LNCAP (cell line): ENCODE results near the gene CNPPD1.

Experiments
- TF ChIP-seq, protein P1 (sequence below): fragments of 450-650 bp; IDR thresholded peaks from 2 replicates; pipeline ENCODE4 v1.5.1; 2017; ENCODE audit warnings: mild to moderate bottlenecking

CNPPD1 gene

DNA sequence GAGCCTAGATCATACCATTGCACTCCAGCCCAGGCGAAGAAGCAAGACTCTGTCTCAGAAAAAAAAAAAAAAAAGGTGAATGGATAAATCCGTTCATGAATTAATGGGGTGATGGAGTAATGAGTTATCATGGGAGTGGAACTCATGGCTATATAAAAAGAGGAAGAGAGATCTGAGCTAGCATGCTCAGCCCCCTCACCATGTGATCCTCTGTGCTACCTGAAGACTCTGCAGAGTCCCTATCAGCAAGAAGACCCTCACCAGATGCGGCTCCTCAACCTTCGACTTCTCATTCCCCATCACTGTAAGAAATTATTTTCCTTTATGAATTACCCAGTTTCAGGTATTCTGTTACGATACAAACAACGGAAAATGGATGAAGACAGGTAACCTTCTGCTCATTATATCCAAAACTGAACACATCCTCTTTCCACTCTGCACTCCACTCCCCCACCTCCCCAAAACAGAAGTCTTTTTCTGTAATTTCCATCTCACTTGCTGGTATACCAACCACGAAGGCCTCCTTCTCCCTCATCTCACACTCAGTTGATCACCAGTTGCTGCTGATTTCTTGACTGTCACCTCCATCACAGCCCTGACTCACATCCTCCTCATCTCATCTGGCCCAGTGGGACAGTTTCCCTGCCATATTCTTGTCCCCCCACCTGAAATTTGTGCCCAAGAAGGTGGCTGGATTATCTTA, 10.2 kb upstream of the CNPPD1 start:
- TF ChIP-seq, protein P1, sequence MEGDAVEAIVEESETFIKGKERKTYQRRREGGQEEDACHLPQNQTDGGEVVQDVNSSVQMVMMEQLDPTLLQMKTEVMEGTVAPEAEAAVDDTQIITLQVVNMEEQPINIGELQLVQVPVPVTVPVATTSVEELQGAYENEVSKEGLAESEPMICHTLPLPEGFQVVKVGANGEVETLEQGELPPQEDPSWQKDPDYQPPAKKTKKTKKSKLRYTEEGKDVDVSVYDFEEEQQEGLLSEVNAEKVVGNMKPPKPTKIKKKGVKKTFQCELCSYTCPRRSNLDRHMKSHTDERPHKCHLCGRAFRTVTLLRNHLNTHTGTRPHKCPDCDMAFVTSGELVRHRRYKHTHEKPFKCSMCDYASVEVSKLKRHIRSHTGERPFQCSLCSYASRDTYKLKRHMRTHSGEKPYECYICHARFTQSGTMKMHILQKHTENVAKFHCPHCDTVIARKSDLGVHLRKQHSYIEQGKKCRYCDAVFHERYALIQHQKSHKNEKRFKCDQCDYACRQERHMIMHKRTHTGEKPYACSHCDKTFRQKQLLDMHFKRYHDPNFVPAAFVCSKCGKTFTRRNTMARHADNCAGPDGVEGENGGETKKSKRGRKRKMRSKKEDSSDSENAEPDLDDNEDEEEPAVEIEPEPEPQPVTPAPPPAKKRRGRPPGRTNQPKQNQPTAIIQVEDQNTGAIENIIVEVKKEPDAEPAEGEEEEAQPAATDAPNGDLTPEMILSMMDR, result no peak

DNA sequence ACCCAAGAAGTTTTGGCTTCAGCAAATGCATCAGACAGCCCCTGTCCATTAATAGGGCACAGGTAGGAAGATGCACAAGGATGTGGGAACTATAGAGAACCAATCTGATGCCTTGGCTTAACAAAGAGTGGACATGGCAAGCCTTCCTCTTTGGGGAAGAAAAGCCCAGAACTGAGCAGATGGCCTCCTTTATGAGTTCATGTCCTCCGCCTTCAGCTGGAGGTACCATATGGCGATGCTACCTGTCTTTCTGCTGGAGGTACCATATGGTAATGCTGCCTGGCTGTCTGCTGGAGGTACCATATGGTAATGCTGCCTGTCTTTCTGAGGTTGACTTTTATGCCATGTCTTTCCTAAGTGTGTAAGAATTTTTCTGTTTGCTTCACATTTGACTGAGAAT, 7.4 kb upstream of the CNPPD1 start:
- TF ChIP-seq, protein P1, result no peak

DNA sequence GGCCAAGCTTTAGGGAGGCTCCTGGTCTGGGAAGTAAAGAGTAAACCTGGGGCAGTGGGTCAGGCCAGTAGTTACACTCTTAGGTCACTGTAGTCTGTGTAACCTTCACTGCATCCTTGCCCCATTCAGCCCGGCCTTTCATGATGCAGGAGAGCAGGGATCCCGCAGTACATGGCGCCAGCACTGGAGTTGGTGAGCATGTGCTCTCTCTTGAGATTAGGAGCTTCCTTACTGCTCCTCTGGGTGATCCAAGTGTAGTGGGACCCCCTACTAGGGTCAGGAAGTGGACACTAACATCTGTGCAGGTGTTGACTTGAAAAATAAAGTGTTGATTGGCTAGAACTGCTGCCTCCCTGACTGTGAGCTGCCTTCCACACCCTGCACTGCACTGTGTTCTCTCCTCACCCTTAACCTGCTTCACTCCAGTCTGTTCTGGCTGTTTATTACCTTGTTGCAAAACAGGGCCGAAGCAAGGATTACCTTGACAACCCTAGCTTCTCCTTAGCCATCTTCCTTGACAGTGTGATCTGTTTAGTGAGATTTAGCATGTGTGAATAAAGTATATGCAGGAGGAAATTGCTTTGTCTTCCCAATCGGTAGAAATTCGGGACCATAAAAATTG, 6.5 kb upstream of the CNPPD1 start:
- TF ChIP-seq, protein P1, result no peak

DNA sequence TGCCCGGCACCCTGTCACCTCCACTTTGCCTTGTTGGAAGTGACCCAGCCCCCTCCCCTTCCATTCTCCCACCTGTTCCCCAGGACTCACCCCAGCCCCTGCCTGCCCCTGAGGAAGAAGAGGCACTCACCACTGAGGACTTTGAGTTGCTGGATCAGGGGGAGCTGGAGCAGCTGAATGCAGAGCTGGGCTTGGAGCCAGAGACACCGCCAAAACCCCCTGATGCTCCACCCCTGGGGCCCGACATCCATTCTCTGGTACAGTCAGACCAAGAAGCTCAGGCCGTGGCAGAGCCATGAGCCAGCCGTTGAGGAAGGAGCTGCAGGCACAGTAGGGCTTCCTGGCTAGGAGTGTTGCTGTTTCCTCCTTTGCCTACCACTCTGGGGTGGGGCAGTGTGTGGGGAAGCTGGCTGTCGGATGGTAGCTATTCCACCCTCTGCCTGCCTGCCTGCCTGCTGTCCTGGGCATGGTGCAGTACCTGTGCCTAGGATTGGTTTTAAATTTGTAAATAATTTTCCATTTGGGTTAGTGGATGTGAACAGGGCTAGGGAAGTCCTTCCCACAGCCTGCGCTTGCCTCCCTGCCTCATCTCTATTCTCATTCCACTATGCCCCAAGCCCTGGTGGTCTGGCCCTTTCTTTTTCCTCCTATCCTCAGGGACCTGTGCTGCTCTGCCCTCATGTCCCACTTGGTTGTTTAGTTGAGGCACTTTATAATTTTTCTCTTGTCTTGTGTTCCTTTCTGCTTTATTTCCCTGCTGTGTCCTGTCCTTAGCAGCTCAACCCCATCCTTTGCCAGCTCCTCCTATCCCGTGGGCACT, 5.8 kb upstream of the CNPPD1 start:
- TF ChIP-seq, protein P1, result no peak

DNA sequence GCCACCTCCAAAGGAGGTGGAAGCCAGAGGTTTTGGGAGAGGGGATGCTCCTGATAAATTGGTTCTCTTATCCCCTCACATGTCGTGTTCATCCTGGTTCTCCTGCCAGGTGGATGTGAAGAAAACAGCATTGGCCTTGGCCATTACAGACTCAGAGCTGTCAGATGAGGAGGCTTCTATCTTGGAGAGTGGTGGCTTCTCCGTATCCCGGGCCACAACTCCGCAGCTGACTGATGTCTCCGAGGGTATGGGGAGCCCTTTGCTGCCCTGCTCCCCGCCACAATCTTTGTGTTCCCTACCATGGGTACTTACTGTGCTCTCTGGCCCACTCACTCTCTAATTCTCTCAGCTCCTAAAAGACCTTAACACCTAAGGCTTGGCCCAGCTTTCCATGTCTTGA, 4.8 kb upstream of the CNPPD1 start:
- TF ChIP-seq, protein P1, result no peak

DNA sequence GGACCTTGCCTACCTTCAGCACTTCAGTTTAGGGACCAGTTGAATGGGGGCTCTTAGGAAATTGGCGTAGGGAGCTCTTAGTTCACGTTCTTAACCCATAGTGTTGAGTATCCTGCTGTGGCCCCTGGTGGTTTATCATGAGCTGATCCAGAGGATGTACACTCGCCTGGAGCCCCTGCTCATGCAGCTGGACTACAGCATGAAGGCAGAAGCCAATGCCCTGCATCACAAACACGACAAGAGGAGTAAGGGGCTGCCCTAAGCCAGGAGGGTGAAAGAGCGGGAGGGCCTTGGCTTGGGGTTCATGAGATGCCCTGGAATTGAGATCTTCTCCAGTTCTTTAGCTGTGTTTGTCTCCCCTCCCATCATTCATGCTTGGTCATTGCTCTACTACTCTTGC, 4.2 kb upstream of the CNPPD1 start:
- TF ChIP-seq, protein P1, result no peak

DNA sequence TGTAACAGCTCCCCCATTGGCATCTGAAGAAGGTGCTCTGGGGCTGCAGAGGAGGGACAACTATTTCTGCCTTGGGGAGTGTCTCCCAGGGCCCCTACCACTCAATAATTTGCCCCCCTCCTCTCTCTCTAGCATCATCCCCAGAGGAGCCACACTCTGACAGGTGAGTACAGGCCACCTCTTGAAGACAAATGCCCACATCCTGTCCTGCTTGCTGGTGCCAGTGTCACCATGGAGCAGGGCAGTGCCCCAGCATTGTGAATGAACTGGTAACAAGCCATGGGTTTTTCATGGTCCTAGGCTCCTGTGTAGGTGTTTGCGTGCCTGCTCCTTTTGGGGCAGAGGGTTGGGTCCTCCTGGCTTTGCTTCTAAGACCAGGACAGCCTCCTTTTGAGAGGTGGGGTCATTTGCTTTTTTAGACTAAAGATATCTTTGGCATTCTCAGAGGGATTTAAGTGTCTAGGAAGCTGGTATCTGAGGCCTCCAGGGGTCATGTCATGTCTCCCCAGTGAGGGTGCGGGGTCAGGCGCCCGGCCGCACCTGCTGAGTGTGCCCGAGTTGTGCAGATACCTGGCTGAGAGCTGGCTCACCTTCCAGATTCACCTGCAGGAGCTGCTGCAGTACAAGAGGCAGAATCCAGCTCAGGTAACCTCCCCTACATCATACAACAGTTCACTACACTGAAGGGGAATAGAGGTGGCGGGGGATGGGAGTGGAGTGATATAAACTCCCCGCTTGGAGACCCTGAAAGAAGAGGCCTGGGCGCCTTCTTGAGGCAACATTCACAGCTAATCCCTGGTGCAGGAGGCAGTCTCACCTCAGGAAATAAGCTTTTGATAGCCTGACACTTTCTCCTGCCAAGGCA, 3.1 kb upstream of the CNPPD1 start:
- TF ChIP-seq, protein P1, result no peak
